Karpas-422 (cell line): ENCODE measurements around the gene PDE2A. TPM values are rescaled to one million over a fixed set of nuclear protein-coding genes. Genes with fewer than 3 reads are reported as not detected.

Source experiments
- DNase-seq: peaks from one replicate; pipeline ENCODE4 v3.0.0-alpha.2; 2015
- H2AFZ ChIP-seq: fragments of 200-600 bp; sonication (generic); 2 replicates; pipeline ENCODE4 v1.6.1; 2014; ENCODE audit warnings: antibody characterized with exemption, low read length, mixed read lengths
- H3K27ac ChIP-seq: fragments of 200-600 bp; sonication (generic); 2 replicates; pipeline ENCODE4 v1.5.1; 2014; ENCODE audit warnings: mild to moderate bottlenecking, low read length, moderate library complexity
- H3K27me3 ChIP-seq: fragments of 200-600 bp; sonication (generic); 2 replicates; pipeline ENCODE4 v1.6.1; 2014; ENCODE audit warnings: low read length, mixed read lengths
- H3K36me3 ChIP-seq: fragments of 200-600 bp; sonication (generic); 2 replicates; pipeline ENCODE4 v1.6.1; 2014; ENCODE audit warnings: low read length, mixed read lengths; ENCODE audit not compliant: insufficient read depth
- H3K4me1 ChIP-seq: fragments of 200-600 bp; sonication (generic); 2 replicates; pipeline ENCODE4 v1.6.1; 2014; ENCODE audit warnings: mild to moderate bottlenecking, low read length, mixed read lengths
- H3K4me2 ChIP-seq: fragments of 200-600 bp; sonication (generic); 2 replicates; pipeline ENCODE4 v1.6.1; 2014; ENCODE audit warnings: low read length, low read depth, mild to moderate bottlenecking; ENCODE audit not compliant: poor library complexity, severe bottlenecking
- H3K4me3 ChIP-seq: fragments of 200-600 bp; sonication (generic); 2 replicates; pipeline ENCODE4 v1.5.1; 2014; ENCODE audit warnings: mild to moderate bottlenecking, antibody characterized with exemption, low read length, mixed read lengths
- H3K79me2 ChIP-seq: fragments of 200-600 bp; sonication (generic); 2 replicates; pipeline ENCODE4 v1.6.1; 2014; ENCODE audit warnings: mild to moderate bottlenecking, low read length, mixed read lengths
- H3K9ac ChIP-seq: fragments of 200-600 bp; sonication (generic); 2 replicates; pipeline ENCODE4 v1.6.0; 2014; ENCODE audit warnings: low read length
- H3K9me2 ChIP-seq: fragments of 200-600 bp; sonication (generic), shearing (Covaris generic); replicated peaks from 2 replicates; pipeline ENCODE4 v1.6.0; 2014; ENCODE audit warnings: mild to moderate bottlenecking, low read length, moderate library complexity; ENCODE audit not compliant: insufficient read depth
- H3K9me3 ChIP-seq: fragments of 300-700, 200-600 bp; sonication (generic); 2 replicates; pipeline ENCODE4 v1.6.1; 2014; ENCODE audit warnings: low read length, mixed read lengths
- H4K20me1 ChIP-seq: fragments of 200-600 bp; sonication (generic); 2 replicates; pipeline ENCODE4 v1.6.1; 2014; ENCODE audit warnings: mild to moderate bottlenecking, antibody characterized with exemption, low read length, low read depth; ENCODE audit not compliant: insufficient read depth
- total RNA-seq: library from RNA; depleted of rRNA; stranded (reverse); fragments of >200 nt; shearing (Covaris generic); gene quantifications from 2 replicates; pipeline ENCODE4 v1.2.3, GENCODE V29; 2014; ENCODE audit warnings: low replicate concordance

PDE2A gene
- total RNA-seq, 1 experiment from 2014 or later, result 1.8 TPM

DNA sequence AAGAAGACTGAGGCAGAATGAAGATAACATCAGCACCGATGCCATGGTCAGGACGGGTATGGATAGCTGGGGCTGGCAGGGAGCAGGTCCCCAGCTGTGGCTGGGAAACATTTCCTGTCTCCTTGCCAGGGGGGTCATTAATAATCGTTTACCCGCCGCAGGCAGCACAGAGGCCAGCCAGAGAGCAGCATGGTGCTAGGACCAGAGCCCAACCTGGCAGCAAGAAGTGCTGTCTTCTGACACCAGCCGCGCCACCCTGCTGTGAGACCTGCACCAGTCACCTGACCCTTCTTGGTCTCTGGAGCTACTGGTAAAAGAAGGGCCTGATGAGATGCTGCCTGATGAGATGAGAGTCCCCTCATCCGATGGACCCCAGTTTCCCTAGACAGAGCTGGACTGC lies 36.3 kb downstream of the PDE2A start:
- H3K27ac ChIP-seq, result no peak overlapping the region
- H4K20me1 ChIP-seq, result peaks cover 28% of the 10 kb centered on the region; the same call in 1 of the 2 replicates
- H3K4me1 ChIP-seq, result peaks cover 24% of the 10 kb centered on the region
- no peaks in the 10 kb centered on the region for H3K9me3 ChIP-seq
- no peak for DNase-seq
- H3K9me2 ChIP-seq, result no peaks in the 10 kb centered on the region
- H3K79me2 ChIP-seq, result no peaks in the 10 kb centered on the region
- no peaks in the 10 kb centered on the region for H3K36me3 ChIP-seq
- H3K27me3 ChIP-seq, result no peaks in the 10 kb centered on the region
- H2AFZ ChIP-seq, result no peak overlapping the region
- H3K9ac ChIP-seq, result no peak overlapping the region; the same call in 1 of the 2 replicates
- H3K4me3 ChIP-seq, result no peak overlapping the region
- no peak overlapping the region for H3K4me2 ChIP-seq

GRCh38 chr11:72637198-72637597 lies 37.0 kb downstream of the PDE2A start:
- Histone ChIP-seq H3K36me3 (no peaks in the 10 kb centered on the region), H3K4me3 (no peak overlapping the region), H3K27me3 (no peaks in the 10 kb centered on the region), H4K20me1 (peaks cover 28% of the 10 kb centered on the region; the same call in 1 of the 2 replicates), H3K4me2 (no peak overlapping the region), H3K27ac (no peak overlapping the region), H3K9me3 (no peaks in the 10 kb centered on the region), H3K4me1 (peaks cover 20% of the 10 kb centered on the region), H3K9ac (peak overlapping the region; percentile 25; the same call in 1 of the 2 replicates), H3K79me2 (no peaks in the 10 kb centered on the region), H3K9me2 (no peaks in the 10 kb centered on the region), H2AFZ (no peak overlapping the region)
- no peak for DNase-seq

DNA sequence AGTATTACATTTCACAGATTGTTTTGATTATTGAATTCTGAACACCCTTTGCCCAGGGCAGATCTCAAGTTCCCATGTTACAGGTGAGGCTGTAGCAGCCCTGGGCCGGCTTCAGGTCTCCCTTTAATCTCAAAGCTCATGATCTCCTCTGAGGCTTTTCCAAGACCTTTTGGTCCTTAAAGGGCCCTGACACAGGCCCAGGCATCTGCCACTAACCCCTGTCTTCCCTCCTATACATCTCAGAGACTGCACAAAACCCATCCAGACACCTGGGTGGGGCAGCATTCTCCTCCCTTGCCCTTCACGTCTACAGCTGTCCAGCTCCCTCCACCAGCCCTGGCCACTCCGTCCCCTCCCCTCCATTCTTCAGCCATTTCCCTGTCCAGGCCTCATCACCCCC lies 37.8 kb downstream of the PDE2A start:
- H3K27me3 ChIP-seq, result no peaks in the 10 kb centered on the region
- no peak overlapping the region for H3K4me3 ChIP-seq

GRCh38 chr11:72635933-72636332 lies 38.3 kb downstream of the PDE2A start:
- no peak overlapping the region for H3K9ac ChIP-seq
- DNase-seq, result no peak
- H3K9me3 ChIP-seq, result no peaks in the 10 kb centered on the region
- H3K4me2 ChIP-seq, result peak overlapping the region; percentile 17
- no peaks in the 10 kb centered on the region for H3K9me2 ChIP-seq
- peaks cover 22% of the 10 kb centered on the region; the same call in 1 of the 2 replicates for H4K20me1 ChIP-seq
- H3K4me3 ChIP-seq, result no peak overlapping the region
- H3K79me2 ChIP-seq, result no peaks in the 10 kb centered on the region
- H2AFZ ChIP-seq, result no peak overlapping the region
- H3K27me3 ChIP-seq, result no peaks in the 10 kb centered on the region
- H3K36me3 ChIP-seq, result no peaks in the 10 kb centered on the region
- peaks cover 20% of the 10 kb centered on the region for H3K4me1 ChIP-seq
- H3K27ac ChIP-seq, result no peak overlapping the region

More for the DNA sequence above, 37.8 kb downstream of the PDE2A start:
- H3K79me2 ChIP-seq, result no peaks in the 10 kb centered on the region
- no peaks in the 10 kb centered on the region for H3K9me2 ChIP-seq
- H3K9ac ChIP-seq, result no peak overlapping the region
- no peak overlapping the region for H3K27ac ChIP-seq
- H3K36me3 ChIP-seq, result no peaks in the 10 kb centered on the region
- H3K4me2 ChIP-seq, result peak overlapping the region; percentile 17
- H3K4me1 ChIP-seq, result peaks cover 20% of the 10 kb centered on the region
- H4K20me1 ChIP-seq, result peaks cover 27% of the 10 kb centered on the region; the same call in 1 of the 2 replicates
- no peaks in the 10 kb centered on the region for H3K9me3 ChIP-seq
- DNase-seq, result no peak
- no peak overlapping the region for H2AFZ ChIP-seq

- Histone ChIP-seq H3K36me3 (no peaks in the 10 kb centered on the region), H3K4me3 (no peak overlapping the region), H3K9ac (no peak overlapping the region), H3K9me3 (no peaks in the 10 kb centered on the region), H3K27me3 (no peaks in the 10 kb centered on the region), H4K20me1 (peaks cover 20% of the 10 kb centered on the region; the same call in 1 of the 2 replicates), H3K9me2 (no peaks in the 10 kb centered on the region), H3K79me2 (no peaks in the 10 kb centered on the region), H3K27ac (no peak overlapping the region), H3K4me2 (no peak overlapping the region), H2AFZ (no peak overlapping the region), H3K4me1 (peaks cover 20% of the 10 kb centered on the region)
- no peak for DNase-seq
Measured at GRCh38 chr11:72635309-72635915, 38.8 kb downstream of the PDE2A start.

GRCh38 chr11:72634472-72635095 lies 39.6 kb downstream of the PDE2A start:
- Histone ChIP-seq H3K4me1 (peaks cover 20% of the 10 kb centered on the region), H3K9me3 (no peaks in the 10 kb centered on the region), H3K27ac (no peak overlapping the region), H3K9ac (no peak overlapping the region), H3K36me3 (no peaks in the 10 kb centered on the region), H3K9me2 (no peaks in the 10 kb centered on the region), H3K4me3 (no peak overlapping the region), H3K27me3 (no peaks in the 10 kb centered on the region), H2AFZ (no peak overlapping the region), H3K79me2 (no peaks in the 10 kb centered on the region), H4K20me1 (peaks cover 20% of the 10 kb centered on the region; the same call in 1 of the 2 replicates), H3K4me2 (no peak overlapping the region)
- no peak for DNase-seq

GRCh38 chr11:72634016-72634415 lies 40.2 kb downstream of the PDE2A start:
- Histone ChIP-seq H3K4me2 (no peak overlapping the region), H3K9me2 (no peaks in the 10 kb centered on the region), H3K9me3 (no peaks in the 10 kb centered on the region), H3K9ac (no peak overlapping the region), H3K79me2 (no peaks in the 10 kb centered on the region), H3K36me3 (no peaks in the 10 kb centered on the region), H2AFZ (no peak overlapping the region), H3K4me1 (peaks cover 20% of the 10 kb centered on the region), H3K4me3 (no peak overlapping the region), H3K27me3 (no peaks in the 10 kb centered on the region), H4K20me1 (peaks cover 17% of the 10 kb centered on the region; the same call in 1 of the 2 replicates), H3K27ac (no peak overlapping the region)
- DNase-seq, result no peak

GRCh38 chr11:72633068-72633467 lies 41.2 kb downstream of the PDE2A start:
- no peaks in the 10 kb centered on the region for H3K79me2 ChIP-seq
- H3K9ac ChIP-seq, result no peak overlapping the region
- H3K27ac ChIP-seq, result no peak overlapping the region
- no peak overlapping the region for H3K4me3 ChIP-seq
- no peaks in the 10 kb centered on the region for H3K9me3 ChIP-seq
- DNase-seq, result no peak
- H3K27me3 ChIP-seq, result no peaks in the 10 kb centered on the region
- H2AFZ ChIP-seq, result no peak overlapping the region
- peaks cover 15% of the 10 kb centered on the region; the same call in 1 of the 2 replicates for H4K20me1 ChIP-seq
- H3K4me2 ChIP-seq, result no peak overlapping the region
- H3K36me3 ChIP-seq, result no peaks in the 10 kb centered on the region
- peaks cover 20% of the 10 kb centered on the region for H3K4me1 ChIP-seq
- no peaks in the 10 kb centered on the region for H3K9me2 ChIP-seq
